Heart left ventricle (tissue), 13 donors: ENCODE results near the gene SRXN1.

Experiments used
- POLR2A ChIP-seq, 2 donors: fragments of 450-650 bp; IDR thresholded peaks; one replicate each; pipeline ENCODE4 v1.6.1; 2017; ENCODE audit warnings: antibody characterized with exemption in 2 of 2, mild to moderate bottlenecking in 2 of 2, moderate library complexity in 2 of 2
- TF ChIP-seq, protein P1 (sequence below), 12 donors: fragments of 200-600 bp; sonication (generic) in 4 of 12; IDR thresholded peaks; one replicate each; pipeline versions ENCODE4 v1.5.0 to v1.8.0; 2018 to 2022; ENCODE audit warnings: antibody characterized with exemption in 12 of 12, mild to moderate bottlenecking in 5 of 12
- donor health status: ischemic (EF 13 %, LVEDD 7.1; RV severe dilation, severe dysfunction).
- donor health status: DM: no; HTN: yes; CAD: no.
- donor health status: DM: no; HTN: no; CAD: no.
- donor health status: ischemic (EF 25% LVEDD 6.9; RV normal size, moderate dysfunction).
- donor health status: ischemic (EF 25% LVEDD 5.7; RV mildly dilated, moderate dysfunction).
- donor health status: ischemic (EF 35%, LVEDD 5.7; RV mildly dilated, moderate dysfunction).
- donor health status: nonischemic (EF 11% LVEDD 7.7; RV severe dilation, severe dysfunction).
- donor health status: DM: yes; HTN: yes; CAD: no.
- donor health status: PGD.
- donor health status: ischemic (EF 29% LVEDD 5.4; RV normal size, mild dysfunction).
- donor health status: nonischemic (EF 23%, LVEDD 6.1; RV moderate dilation, normal function).

DNA sequence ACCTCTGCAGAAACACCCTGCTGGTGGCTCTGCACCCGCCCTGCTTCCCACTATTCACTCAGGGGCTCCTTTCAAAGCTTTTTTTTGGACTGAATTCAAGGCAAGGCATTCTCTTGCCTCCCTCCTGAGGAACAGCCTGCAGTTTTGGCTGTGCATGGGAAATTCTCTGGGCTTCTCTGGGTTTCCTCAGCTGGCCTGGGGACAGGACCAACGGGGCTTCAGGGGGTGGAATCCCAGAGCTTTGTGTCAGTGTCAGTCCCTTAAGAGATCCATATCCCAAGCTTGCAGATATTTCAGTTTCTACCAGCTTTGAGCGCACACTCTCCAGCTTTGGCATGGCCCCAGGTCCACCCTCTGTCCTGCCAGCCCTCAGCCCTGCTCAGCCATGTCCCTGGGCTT lies 20.6 kb upstream of the SRXN1 start:
- TF ChIP-seq, protein P1, sequence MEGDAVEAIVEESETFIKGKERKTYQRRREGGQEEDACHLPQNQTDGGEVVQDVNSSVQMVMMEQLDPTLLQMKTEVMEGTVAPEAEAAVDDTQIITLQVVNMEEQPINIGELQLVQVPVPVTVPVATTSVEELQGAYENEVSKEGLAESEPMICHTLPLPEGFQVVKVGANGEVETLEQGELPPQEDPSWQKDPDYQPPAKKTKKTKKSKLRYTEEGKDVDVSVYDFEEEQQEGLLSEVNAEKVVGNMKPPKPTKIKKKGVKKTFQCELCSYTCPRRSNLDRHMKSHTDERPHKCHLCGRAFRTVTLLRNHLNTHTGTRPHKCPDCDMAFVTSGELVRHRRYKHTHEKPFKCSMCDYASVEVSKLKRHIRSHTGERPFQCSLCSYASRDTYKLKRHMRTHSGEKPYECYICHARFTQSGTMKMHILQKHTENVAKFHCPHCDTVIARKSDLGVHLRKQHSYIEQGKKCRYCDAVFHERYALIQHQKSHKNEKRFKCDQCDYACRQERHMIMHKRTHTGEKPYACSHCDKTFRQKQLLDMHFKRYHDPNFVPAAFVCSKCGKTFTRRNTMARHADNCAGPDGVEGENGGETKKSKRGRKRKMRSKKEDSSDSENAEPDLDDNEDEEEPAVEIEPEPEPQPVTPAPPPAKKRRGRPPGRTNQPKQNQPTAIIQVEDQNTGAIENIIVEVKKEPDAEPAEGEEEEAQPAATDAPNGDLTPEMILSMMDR (IDR thresholded peaks at IDR 0.05) = no peak
- TF ChIP-seq POLR2A (IDR thresholded peaks at IDR 0.05) = no peak
